Neural cell (in vitro differentiated cells): ENCODE results near the gene MPEG1. TPM values are rescaled to one million over a fixed set of nuclear protein-coding genes. Genes with fewer than 3 reads are reported as not detected.

ENCODE experiments used
- H2AFZ ChIP-seq: fragments of 200-600, 300-800 bp; sonication (generic), shearing (Covaris generic); 2 replicates; pipeline ENCODE4 v1.6.0; 2014; ENCODE audit warnings: low read depth, mild to moderate bottlenecking, antibody characterized with exemption, low read length, moderate library complexity
- H3F3A ChIP-seq: fragments of 200-600 bp; shearing (Covaris generic); 2 replicates; pipeline ENCODE4 v1.6.1; 2016; ENCODE audit warnings: mild to moderate bottlenecking, moderate library complexity, mixed read lengths, antibody characterized with exemption, low read length; ENCODE audit not compliant: insufficient read depth, poor library complexity, severe bottlenecking
- H3K27ac ChIP-seq: fragments of 200-600, 300-800 bp; sonication (generic), shearing (Covaris generic); 2 replicates; pipeline ENCODE4 v1.5.1; 2014; ENCODE audit warnings: mild to moderate bottlenecking, low read length, moderate library complexity
- H3K27me3 ChIP-seq: fragments of 300-800, 200-600 bp; sonication (generic), shearing (Covaris generic); 2 replicates; pipeline ENCODE4 v1.6.0; 2014; ENCODE audit warnings: mild to moderate bottlenecking, low read depth, low read length, moderate library complexity; ENCODE audit not compliant: insufficient read depth
- H3K36me3 ChIP-seq: fragments of 300-800, 200-600 bp; sonication (generic), shearing (Covaris generic); 2 replicates; pipeline ENCODE4 v1.5.1; 2014; ENCODE audit warnings: mild to moderate bottlenecking, antibody characterized with exemption, low read length, moderate library complexity; ENCODE audit not compliant: insufficient read depth
- H3K4me2 ChIP-seq: fragments of 300-800, 200-600 bp; sonication (generic), shearing (Covaris generic); 2 replicates; pipeline ENCODE4 v1.6.0; 2014; ENCODE audit warnings: mild to moderate bottlenecking, low read length
- H3K4me3 ChIP-seq: fragments of 300-800, 200-600 bp; sonication (generic), shearing (Covaris generic); 2 replicates; pipeline ENCODE4 v1.5.1; 2014; ENCODE audit warnings: mild to moderate bottlenecking, low read length, moderate library complexity
- H3K79me2 ChIP-seq: fragments of 200-600 bp; shearing (Covaris generic); replicated peaks from 2 replicates; pipeline ENCODE4 v1.6.0; 2014; ENCODE audit warnings: mild to moderate bottlenecking, low read length, moderate library complexity; ENCODE audit not compliant: insufficient read depth
- H3K9ac ChIP-seq: fragments of 300-800, 200-600 bp; sonication (generic), shearing (Covaris generic); 2 replicates; pipeline ENCODE4 v1.6.1; 2016; ENCODE audit warnings: mild to moderate bottlenecking, low read length, mixed read lengths
- H3K9me2 ChIP-seq: fragments of 200-600 bp; shearing (Covaris generic); 2 replicates; pipeline ENCODE4 v1.6.1; 2016; ENCODE audit warnings: mild to moderate bottlenecking, low read length, mixed read lengths; ENCODE audit not compliant: insufficient read depth
- H3K9me3 ChIP-seq: fragments of 200-600, 300-800 bp; sonication (generic), shearing (Covaris generic); 2 replicates; pipeline ENCODE4 v1.6.1; 2016; ENCODE audit warnings: mild to moderate bottlenecking, mixed run types, low read length, moderate library complexity, mixed read lengths
- H4K20me1 ChIP-seq: fragments of 200-600 bp; shearing (Covaris generic); 2 replicates; pipeline ENCODE4 v1.6.1; 2016; ENCODE audit warnings: mild to moderate bottlenecking, mixed run types; ENCODE audit not compliant: insufficient read depth
- EP300 ChIP-seq: fragments of 450-650 bp; conservative IDR thresholded peaks from 2 replicates; pipeline ENCODE4 v1.6.1; 2014; ENCODE audit warnings: antibody characterized with exemption, mild to moderate bottlenecking, moderate library complexity; ENCODE audit not compliant: poor library complexity, severe bottlenecking
- EZH2 ChIP-seq: fragments of 200-600, 300-800 bp; shearing (Covaris generic), sonication (generic); IDR thresholded peaks from 2 replicates; pipeline ENCODE4 v1.6.1; 2014; ENCODE audit warnings: antibody characterized with exemption, low read length, borderline replicate concordance, mild to moderate bottlenecking; ENCODE audit not compliant: insufficient read depth, poor library complexity, severe bottlenecking
- MXI1 ChIP-seq: fragments of 450-650 bp; conservative IDR thresholded peaks from 2 replicates; pipeline ENCODE4 v1.6.1; 2014; ENCODE audit warnings: antibody characterized with exemption, mild to moderate bottlenecking; ENCODE audit not compliant: poor library complexity, severe bottlenecking
- POLR2AphosphoS5 ChIP-seq: IDR thresholded peaks from 2 replicates; pipeline ENCODE4 v1.6.1; 2012
- RAD21 ChIP-seq: fragments of 450-650 bp; conservative IDR thresholded peaks from 2 replicates; pipeline ENCODE4 v1.6.1; 2014; ENCODE audit warnings: antibody characterized with exemption, mild to moderate bottlenecking, moderate library complexity
- REST ChIP-seq: IDR thresholded peaks from 2 replicates; pipeline ENCODE4 v1.6.1; 2012; ENCODE audit warnings: borderline replicate concordance
- SMC3 ChIP-seq: fragments of 450-650 bp; conservative IDR thresholded peaks from 2 replicates; pipeline ENCODE4 v1.6.1; 2014; ENCODE audit warnings: antibody characterized with exemption, mild to moderate bottlenecking, moderate library complexity; ENCODE audit not compliant: poor library complexity
- TAF1 ChIP-seq: IDR thresholded peaks from 2 replicates; pipeline ENCODE4 v1.6.1; 2012; ENCODE audit warnings: low read depth
- polyA plus RNA-seq: library from polyadenylated mRNA; depleted of rRNA; stranded (reverse); fragments of >200 nt; gene quantifications from 2 replicates; pipeline ENCODE4 v1.2.3, GENCODE V29; 2014
- TF ChIP-seq, protein P1 (sequence below): fragments of 450-650 bp; IDR thresholded peaks from 2 replicates; pipeline ENCODE4 v1.5.1; 2014; ENCODE audit warnings: antibody characterized with exemption, mild to moderate bottlenecking, moderate library complexity; ENCODE audit not compliant: poor library complexity, severe bottlenecking

MPEG1 gene
- polyA plus RNA-seq, 1 donor from 2014 or later = 0.21 TPM

DNA sequence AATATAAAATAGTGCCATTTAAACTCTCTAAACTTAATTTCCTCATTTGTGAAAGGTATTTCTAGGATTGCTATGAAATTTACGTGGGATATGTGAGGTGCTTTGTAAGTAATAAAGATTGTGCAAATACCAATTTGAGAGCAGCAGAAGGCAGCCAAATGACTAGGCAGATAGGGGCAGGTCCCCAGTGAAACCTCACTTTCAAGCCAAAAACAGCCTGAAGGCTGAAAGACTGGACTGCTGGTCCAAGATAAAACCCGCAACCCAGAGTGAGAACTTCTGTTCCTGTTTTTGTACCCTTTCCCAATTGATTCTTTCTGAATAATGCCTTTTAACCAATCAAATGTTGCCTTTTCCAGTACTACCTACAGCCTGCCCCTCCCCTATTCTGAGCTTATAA, 33.6 kb downstream of the MPEG1 start:
- no peaks in the 10 kb centered on the region for H3K9me3 ChIP-seq
- peaks cover 5% of the 10 kb centered on the region for H3F3A ChIP-seq
- H3K9ac ChIP-seq = no peak overlapping the region
- H3K36me3 ChIP-seq = peaks cover 7% of the 10 kb centered on the region
- H2AFZ ChIP-seq = no peak overlapping the region
- no peak overlapping the region for H3K4me2 ChIP-seq
- H3K27me3 ChIP-seq = no peaks in the 10 kb centered on the region
- no peaks in the 10 kb centered on the region for H3K9me2 ChIP-seq
- H3K79me2 ChIP-seq = peaks cover 53% of the 10 kb centered on the region
- no peak overlapping the region for H3K4me3 ChIP-seq
- no peak overlapping the region for H3K27ac ChIP-seq
- no peak for TF ChIP-seq EZH2
- no peak for TF ChIP-seq POLR2AphosphoS5
- no peaks in the 10 kb centered on the region for H4K20me1 ChIP-seq

DNA sequence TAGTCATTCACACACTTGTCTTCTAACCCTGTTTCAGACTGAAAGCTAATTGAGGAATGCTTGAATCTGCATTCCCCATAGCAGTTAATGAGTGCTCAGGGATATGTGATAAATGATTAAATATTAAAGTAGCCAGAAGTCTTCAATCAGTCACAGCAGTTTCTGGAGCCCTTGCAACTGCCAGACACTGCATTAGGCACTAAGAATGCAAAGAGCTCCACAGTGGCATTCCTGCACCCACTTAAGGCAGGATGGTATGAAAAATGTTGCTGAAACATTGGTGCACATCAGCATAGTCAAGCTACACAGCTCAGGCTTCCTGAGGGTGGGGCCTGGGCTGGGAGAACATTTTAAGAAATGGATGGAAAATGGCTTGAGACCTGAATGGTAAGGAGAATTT, 34.3 kb downstream of the MPEG1 start:
- Histone ChIP-seq H2AFZ (no peak overlapping the region), H4K20me1 (no peaks in the 10 kb centered on the region)

More for the DNA sequence above, 34.3 kb downstream of the MPEG1 start:
- Histone ChIP-seq H3K9ac (no peak overlapping the region), H3F3A (peaks cover 12% of the 10 kb centered on the region), H3K9me2 (no peaks in the 10 kb centered on the region), H3K4me2 (no peak overlapping the region), H3K27ac (no peak overlapping the region), H3K36me3 (peaks cover 7% of the 10 kb centered on the region), H3K9me3 (no peaks in the 10 kb centered on the region), H3K27me3 (no peaks in the 10 kb centered on the region), H3K4me3 (no peak overlapping the region), H3K79me2 (peaks cover 61% of the 10 kb centered on the region)
- TF ChIP-seq, protein P1, sequence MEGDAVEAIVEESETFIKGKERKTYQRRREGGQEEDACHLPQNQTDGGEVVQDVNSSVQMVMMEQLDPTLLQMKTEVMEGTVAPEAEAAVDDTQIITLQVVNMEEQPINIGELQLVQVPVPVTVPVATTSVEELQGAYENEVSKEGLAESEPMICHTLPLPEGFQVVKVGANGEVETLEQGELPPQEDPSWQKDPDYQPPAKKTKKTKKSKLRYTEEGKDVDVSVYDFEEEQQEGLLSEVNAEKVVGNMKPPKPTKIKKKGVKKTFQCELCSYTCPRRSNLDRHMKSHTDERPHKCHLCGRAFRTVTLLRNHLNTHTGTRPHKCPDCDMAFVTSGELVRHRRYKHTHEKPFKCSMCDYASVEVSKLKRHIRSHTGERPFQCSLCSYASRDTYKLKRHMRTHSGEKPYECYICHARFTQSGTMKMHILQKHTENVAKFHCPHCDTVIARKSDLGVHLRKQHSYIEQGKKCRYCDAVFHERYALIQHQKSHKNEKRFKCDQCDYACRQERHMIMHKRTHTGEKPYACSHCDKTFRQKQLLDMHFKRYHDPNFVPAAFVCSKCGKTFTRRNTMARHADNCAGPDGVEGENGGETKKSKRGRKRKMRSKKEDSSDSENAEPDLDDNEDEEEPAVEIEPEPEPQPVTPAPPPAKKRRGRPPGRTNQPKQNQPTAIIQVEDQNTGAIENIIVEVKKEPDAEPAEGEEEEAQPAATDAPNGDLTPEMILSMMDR = no peak
- TF ChIP-seq TAF1 (no peak), MXI1 (no peak), EZH2 (no peak), REST (no peak), SMC3 (no peak), POLR2AphosphoS5 (no peak), RAD21 (no peak), EP300 (no peak)
